Measurements from ENCODE around the gene SIVA1.

GRCh38 chr14:104743461-104744380 is 9.2 kb upstream of the SIVA1 start:
- no peak for TF ChIP-seq CTCF (IDR thresholded peaks at IDR 0.05)
- no peak for TF ChIP-seq POLR2A (IDR thresholded peaks at IDR 0.05)
